A673 (cell line): ENCODE results near the gene SLC25A39.

Source experiments
- EZH2 ChIP-seq: fragments of 200-600 bp; sonication (generic); IDR thresholded peaks from 2 replicates; pipeline ENCODE4 v1.6.1; 2017; ENCODE audit warnings: borderline replicate concordance, low read depth, mild to moderate bottlenecking, mixed read lengths, antibody characterized with exemption, low read length; ENCODE audit not compliant: poor library complexity, severe bottlenecking
- TF ChIP-seq, protein P1 (sequence below): fragments of 300-800, 200-600 bp; sonication (generic); conservative IDR thresholded peaks from 2 replicates; pipeline ENCODE4 v1.5.1; 2017; ENCODE audit warnings: low read depth, mild to moderate bottlenecking, antibody characterized with exemption, low read length, moderate library complexity, mixed read lengths

DNA sequence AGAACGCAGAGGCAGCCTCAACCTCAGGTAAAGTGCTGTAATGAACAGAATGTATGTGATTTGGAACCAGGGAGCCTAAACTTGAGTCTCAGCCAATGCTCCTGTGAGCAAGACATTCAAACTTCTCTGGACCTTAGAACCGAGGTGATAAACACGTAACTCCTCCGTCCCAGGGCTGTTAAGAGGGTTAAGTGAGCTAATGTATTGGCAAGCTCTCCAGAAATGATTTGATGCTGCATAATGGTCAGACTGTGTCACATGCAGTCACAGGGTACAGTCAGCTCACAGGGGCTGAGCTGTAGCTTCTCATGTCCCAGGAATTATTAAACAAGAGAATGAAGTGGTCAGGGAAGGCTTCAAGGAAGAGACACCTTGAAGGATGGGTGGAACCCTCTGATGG lies 46.6 kb downstream of the SLC25A39 start:
- TF ChIP-seq, protein P1, sequence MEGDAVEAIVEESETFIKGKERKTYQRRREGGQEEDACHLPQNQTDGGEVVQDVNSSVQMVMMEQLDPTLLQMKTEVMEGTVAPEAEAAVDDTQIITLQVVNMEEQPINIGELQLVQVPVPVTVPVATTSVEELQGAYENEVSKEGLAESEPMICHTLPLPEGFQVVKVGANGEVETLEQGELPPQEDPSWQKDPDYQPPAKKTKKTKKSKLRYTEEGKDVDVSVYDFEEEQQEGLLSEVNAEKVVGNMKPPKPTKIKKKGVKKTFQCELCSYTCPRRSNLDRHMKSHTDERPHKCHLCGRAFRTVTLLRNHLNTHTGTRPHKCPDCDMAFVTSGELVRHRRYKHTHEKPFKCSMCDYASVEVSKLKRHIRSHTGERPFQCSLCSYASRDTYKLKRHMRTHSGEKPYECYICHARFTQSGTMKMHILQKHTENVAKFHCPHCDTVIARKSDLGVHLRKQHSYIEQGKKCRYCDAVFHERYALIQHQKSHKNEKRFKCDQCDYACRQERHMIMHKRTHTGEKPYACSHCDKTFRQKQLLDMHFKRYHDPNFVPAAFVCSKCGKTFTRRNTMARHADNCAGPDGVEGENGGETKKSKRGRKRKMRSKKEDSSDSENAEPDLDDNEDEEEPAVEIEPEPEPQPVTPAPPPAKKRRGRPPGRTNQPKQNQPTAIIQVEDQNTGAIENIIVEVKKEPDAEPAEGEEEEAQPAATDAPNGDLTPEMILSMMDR: no peak
- no peak for TF ChIP-seq EZH2
